ENCODE measurements around the gene IGSF5.

The IGSF5 gene

GRCh38 chr21:39799178-39799577 lies 54.2 kb downstream of the IGSF5 start:
- DNase-seq (ENCODE audit: low read depth in 1 of 2, low spot score in 1 of 2), result no peak
- H3K27me3 ChIP-seq (ENCODE audit: insufficient read depth, poor library complexity, severe bottlenecking), result peaks cover 2% of the 10 kb centered on the region
- no peak overlapping the region for H3K27ac ChIP-seq (replicated peaks)
- TF ChIP-seq SPI1 (IDR thresholded peaks at IDR 0.05; ENCODE audit: borderline replicate concordance, low read depth), result no peak
- TF ChIP-seq POLR2AphosphoS5 (IDR thresholded peaks at IDR 0.05; ENCODE audit: low read depth), result no peak
- no peak for TF ChIP-seq GABPA (IDR thresholded peaks at IDR 0.05; ENCODE audit: low read depth)
- no peak for TF ChIP-seq REST (IDR thresholded peaks at IDR 0.05; ENCODE audit: insufficient replicate concordance, low read depth)
- no peak for TF ChIP-seq CTCF (IDR thresholded peaks at IDR 0.05; ENCODE audit: insufficient read depth, low read length)
- H3K4me3 ChIP-seq (replicated peaks; ENCODE audit: insufficient read depth, low read length), result no peak overlapping the region

GRCh38 chr21:39800311-39800710 lies 55.3 kb downstream of the IGSF5 start:
- no peak for DNase-seq (ENCODE audit: low read depth in 1 of 2, low spot score in 1 of 2)
- peaks cover 2% of the 10 kb centered on the region for H3K27me3 ChIP-seq (ENCODE audit: insufficient read depth, poor library complexity, severe bottlenecking)
- TF ChIP-seq POLR2AphosphoS5 (IDR thresholded peaks at IDR 0.05; ENCODE audit: low read depth), result no peak
- no peak for TF ChIP-seq GABPA (IDR thresholded peaks at IDR 0.05; ENCODE audit: low read depth)
- no peak for TF ChIP-seq REST (IDR thresholded peaks at IDR 0.05; ENCODE audit: insufficient replicate concordance, low read depth)
- TF ChIP-seq CTCF (IDR thresholded peaks at IDR 0.05; ENCODE audit: insufficient read depth, low read length), result no peak
- no peak for TF ChIP-seq SPI1 (IDR thresholded peaks at IDR 0.05; ENCODE audit: borderline replicate concordance, low read depth)
- no peak overlapping the region for H3K4me3 ChIP-seq (replicated peaks; ENCODE audit: insufficient read depth, low read length)
- no peak overlapping the region for H3K27ac ChIP-seq (replicated peaks)

- Histone ChIP-seq H3K27me3 (ENCODE audit: insufficient read depth, poor library complexity, severe bottlenecking) (peaks cover 2% of the 10 kb centered on the region), H3K4me3 (replicated peaks; ENCODE audit: insufficient read depth, low read length) (no peak overlapping the region), H3K27ac (replicated peaks) (no peak overlapping the region)
- TF ChIP-seq SPI1 (IDR thresholded peaks at IDR 0.05; ENCODE audit: borderline replicate concordance, low read depth), result no peak
- no peak for TF ChIP-seq CTCF (IDR thresholded peaks at IDR 0.05; ENCODE audit: insufficient read depth, low read length)
- no peak for TF ChIP-seq REST (IDR thresholded peaks at IDR 0.05; ENCODE audit: insufficient replicate concordance, low read depth)
- no peak for TF ChIP-seq POLR2AphosphoS5 (IDR thresholded peaks at IDR 0.05; ENCODE audit: low read depth)
- TF ChIP-seq GABPA (IDR thresholded peaks at IDR 0.05; ENCODE audit: low read depth), result no peak
- DNase-seq (ENCODE audit: low read depth in 1 of 2, low spot score in 1 of 2), result no peak
These were observed 57.2 kb downstream of the IGSF5 start for GRCh38 chr21:39802217-39802616.

Data from HL-60 (cell line).